DND-41 (cell line): Measurements from ENCODE around the gene GSC.
A peak's percentile ranks its signal among the peaks of the same experiment; 100 is the strongest.
"Not testable (repeated sequence)": the region's sequence is repeated elsewhere in the genome, so short reads cannot be mapped to it uniquely, and the experiment has no call there.

Experiments used
- ATAC-seq: fragments of 200-7000 bp; cut with Tn5 transposase; 3 replicates; pipeline ENCODE4 v1.9.1; 2021; ENCODE audit warnings: low read depth; ENCODE audit not compliant: insufficient read depth
- DNase-seq: peaks from one replicate; pipeline ENCODE4 v3.0.0-alpha.2; 2020
- H2AFZ ChIP-seq: 2 replicates; pipeline ENCODE4 v1.6.0; 2012; ENCODE audit warnings: low read depth, low read length
- H3K27ac ChIP-seq: 2 replicates; pipeline ENCODE4 v1.5.1; 2012; ENCODE audit warnings: low read length, inconsistent platforms
- H3K27me3 ChIP-seq: fragments of 200-600 bp; sonication (generic); 2 replicates; pipeline ENCODE4 v1.6.0; 2012; ENCODE audit warnings: low read length, mild to moderate bottlenecking, inconsistent platforms; ENCODE audit not compliant: insufficient read depth, poor library complexity
- H3K36me3 ChIP-seq: 2 replicates; pipeline ENCODE4 v1.5.1; 2012; ENCODE audit warnings: low read length, inconsistent platforms; ENCODE audit not compliant: insufficient read depth
- H3K4me1 ChIP-seq: 2 replicates; pipeline ENCODE4 v1.5.1; 2012; ENCODE audit warnings: mild to moderate bottlenecking, low read length; ENCODE audit not compliant: insufficient read depth
- H3K4me2 ChIP-seq: 2 replicates; pipeline ENCODE4 v1.6.0; 2012; ENCODE audit warnings: mild to moderate bottlenecking, moderate library complexity, low read length, inconsistent platforms; ENCODE audit not compliant: insufficient read depth
- H3K4me3 ChIP-seq, 2 experiments: fragments of 200-600 bp in 1 of 2; shearing (Covaris generic) in 1 of 2; 2 replicates each; pipeline ENCODE4 v1.5.1; 2012 to 2016; ENCODE audit warnings: inconsistent platforms in 2 of 2, low read length in 2 of 2, mild to moderate bottlenecking in 2 of 2, low read depth in 1 of 2, moderate library complexity in 1 of 2
- H3K79me2 ChIP-seq: 2 replicates; pipeline ENCODE4 v1.6.0; 2012; ENCODE audit warnings: low read length, inconsistent platforms; ENCODE audit not compliant: insufficient read depth
- H3K9ac ChIP-seq: 2 replicates; pipeline ENCODE4 v1.6.0; 2012; ENCODE audit warnings: low read depth, mild to moderate bottlenecking, inconsistent platforms, low read length, moderate library complexity
- H3K9me3 ChIP-seq: 2 replicates; pipeline ENCODE4 v1.5.1; 2012; ENCODE audit warnings: low read length, moderate library complexity, mild to moderate bottlenecking, inconsistent platforms; ENCODE audit not compliant: insufficient read depth, severe bottlenecking
- H4K20me1 ChIP-seq: 2 replicates; pipeline ENCODE4 v1.6.0; 2012; ENCODE audit warnings: low read length; ENCODE audit not compliant: insufficient read depth
- CTCF ChIP-seq: IDR thresholded peaks from 2 replicates; pipeline ENCODE4 v1.5.1; 2012; ENCODE audit warnings: borderline replicate concordance, low read length, moderate library complexity, mild to moderate bottlenecking; ENCODE audit not compliant: poor library complexity, severe bottlenecking; ENCODE audit errors: extremely low read depth
- EZH2 ChIP-seq: IDR thresholded peaks from 3 replicates; pipeline ENCODE4 v1.6.1; 2012; ENCODE audit warnings: borderline replicate concordance, low read depth, mild to moderate bottlenecking, moderate library complexity, low read length, inconsistent platforms; ENCODE audit not compliant: severe bottlenecking

Gene GSC

GRCh38 chr14:94726649-94727048, 43.3 kb downstream of the GSC start:
- DNase-seq, H3K27me3 ChIP-seq, H3K9ac ChIP-seq, H3K9me3 ChIP-seq, H4K20me1 ChIP-seq, ATAC-seq, H3K36me3 ChIP-seq, H3K27ac ChIP-seq, H2AFZ ChIP-seq, H3K4me2 ChIP-seq, H3K79me2 ChIP-seq, H3K4me3 ChIP-seq, H3K4me1 ChIP-seq: not testable (repeated sequence)

- Histone ChIP-seq H3K79me2 (no peaks in the 10 kb centered on the region), H3K4me1 (peaks cover 10% of the 10 kb centered on the region), H3K36me3 (no peaks in the 10 kb centered on the region), H4K20me1 (no peaks in the 10 kb centered on the region), H3K4me2 (no peak overlapping the region), H3K27me3 (no peaks in the 10 kb centered on the region), H2AFZ (no peak overlapping the region), H3K9me3 (no peaks in the 10 kb centered on the region), H3K27ac (no peak overlapping the region), H3K9ac (no peak overlapping the region), H3K4me3 (no peak overlapping the region)
- TF ChIP-seq CTCF: no peak
- TF ChIP-seq EZH2: no peak
- DNase-seq: no peak
- ATAC-seq: no peak
These were observed 44.9 kb downstream of the GSC start for GRCh38 chr14:94724993-94725392.

GRCh38 chr14:94722397-94722796, 47.5 kb downstream of the GSC start:
- DNase-seq: peak; percentile 55
- Histone ChIP-seq H3K9me3 (no peaks in the 10 kb centered on the region), H4K20me1 (no peaks in the 10 kb centered on the region), H3K4me1 (peaks cover 10% of the 10 kb centered on the region), H3K79me2 (no peaks in the 10 kb centered on the region), H3K4me2 (no peak overlapping the region), H3K9ac (no peak overlapping the region), H3K4me3 (no peak overlapping the region), H3K36me3 (no peaks in the 10 kb centered on the region), H3K27ac (no peak overlapping the region), H2AFZ (no peak overlapping the region), H3K27me3 (no peaks in the 10 kb centered on the region)
- TF ChIP-seq CTCF: peak; percentile 4
- no peak for TF ChIP-seq EZH2
- peak; percentile 81 for ATAC-seq
